Right renal pelvis (tissue), 4 donors: ENCODE measurements around the gene CHD6. TPM values are rescaled to one million over a fixed set of nuclear protein-coding genes. Genes with fewer than 3 reads are reported as not detected.

Experiments
- DNase-seq, 4 donors: peaks; one replicate each; pipeline ENCODE4 v3.0.0-alpha.2; 2013; ENCODE audit warnings: low read depth in 4 of 4, low spot score in 3 of 4, missing footprints in 1 of 4
- polyA plus RNA-seq, 4 donors: library from polyadenylated mRNA; unstranded; fragments of 120-200 nt; gene quantifications; one replicate each; pipeline ENCODE4 v1.2.1, GENCODE V29; 2013; ENCODE audit not compliant: insufficient read length in 4 of 4

The CHD6 gene
- polyA plus RNA-seq, 4 donors = 42.6 to 52.0 (median 47.1) TPM

- no peak for DNase-seq
Observed at GRCh38 chr20:41594514-41595322, 23.5 kb downstream of the CHD6 start.

GRCh38 chr20:41592516-41593216, 25.5 kb downstream of the CHD6 start:
- DNase-seq = no peak

GRCh38 chr20:41587956-41588355, 30.2 kb downstream of the CHD6 start:
- DNase-seq = no peak

DNA sequence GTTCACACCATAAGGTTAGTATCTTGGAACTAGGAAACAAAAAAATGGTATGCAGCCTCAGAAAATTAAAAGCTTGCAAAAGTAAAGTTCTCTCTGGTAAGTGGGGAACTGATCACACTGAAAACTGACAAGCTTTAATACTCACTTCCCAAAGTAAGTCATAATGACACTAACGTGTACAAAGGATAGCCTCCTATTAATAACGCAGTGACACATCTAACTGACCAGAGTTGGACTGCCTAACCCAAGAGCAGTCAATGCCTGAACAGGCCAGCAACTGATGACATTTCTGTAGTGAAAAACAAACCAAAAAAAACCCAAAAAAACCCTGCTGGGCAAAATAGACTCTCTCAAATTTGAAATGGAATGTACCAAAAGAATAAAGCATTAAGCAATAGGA, 30.7 kb downstream of the CHD6 start:
- no peak for DNase-seq

GRCh38 chr20:41586772-41587171, 31.4 kb downstream of the CHD6 start:
- no peak for DNase-seq

GRCh38 chr20:41580350-41580749, 37.8 kb downstream of the CHD6 start:
- no peak for DNase-seq

DNA sequence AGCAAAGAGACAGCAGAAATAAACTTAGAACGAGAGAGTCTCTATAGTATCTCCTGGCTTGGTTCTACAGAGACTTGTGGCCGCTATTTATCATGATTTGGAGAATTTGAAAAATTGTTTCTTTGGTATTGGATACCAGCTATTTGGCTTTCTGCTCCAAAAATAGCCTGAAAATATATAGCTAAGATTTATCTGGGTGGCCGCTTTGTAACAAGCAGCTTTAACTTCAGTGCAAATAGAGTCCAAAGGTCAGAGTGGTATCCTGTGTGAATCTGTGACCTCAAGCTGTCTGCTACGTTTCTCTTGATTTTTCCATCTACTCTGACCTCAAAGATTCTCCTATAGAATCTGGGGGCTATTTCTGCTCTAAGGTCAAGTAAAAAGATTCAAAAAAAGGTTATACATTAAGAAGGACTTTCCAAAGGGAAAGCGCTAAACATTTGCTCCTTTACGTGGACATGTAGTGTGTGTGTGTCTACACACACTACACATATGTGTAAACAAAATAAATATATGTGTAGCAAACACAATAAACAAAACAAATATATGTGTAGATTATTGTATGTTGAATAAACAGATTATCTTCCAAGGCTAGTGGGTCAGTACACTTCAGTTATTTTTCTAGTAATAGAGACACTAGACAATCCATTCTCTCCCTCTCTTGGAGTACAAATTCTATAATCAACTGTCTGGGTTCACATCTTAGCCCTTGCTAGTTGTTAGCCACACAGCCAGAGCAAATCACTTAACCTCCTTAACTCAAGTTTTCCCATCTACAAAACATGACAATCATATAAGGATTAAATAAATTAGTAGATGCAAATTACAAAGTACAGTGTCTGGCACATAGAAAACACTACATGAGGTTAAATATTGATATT, 40.8 kb downstream of the CHD6 start:
- no peak for DNase-seq

DNA sequence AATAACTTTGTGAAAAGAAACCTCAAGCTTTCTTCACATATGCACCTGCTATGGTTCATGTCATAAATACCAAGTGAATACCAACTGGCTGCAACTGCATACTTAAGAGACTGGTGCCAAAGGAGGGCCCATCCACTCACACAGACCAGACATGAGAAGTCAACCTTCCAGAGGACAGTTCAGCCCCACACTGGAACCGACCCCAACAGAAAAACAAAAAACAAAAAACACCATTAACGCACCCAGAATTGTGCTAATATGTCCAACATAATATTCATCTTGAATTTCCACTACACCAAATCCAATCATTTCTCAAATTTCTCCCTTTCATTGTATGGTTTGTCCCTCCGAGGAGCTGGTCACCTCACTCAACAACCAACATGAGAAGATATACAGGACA, 42.8 kb downstream of the CHD6 start:
- no peak for DNase-seq

GRCh38 chr20:41574802-41575389, 43.3 kb downstream of the CHD6 start:
- no peak for DNase-seq

DNA sequence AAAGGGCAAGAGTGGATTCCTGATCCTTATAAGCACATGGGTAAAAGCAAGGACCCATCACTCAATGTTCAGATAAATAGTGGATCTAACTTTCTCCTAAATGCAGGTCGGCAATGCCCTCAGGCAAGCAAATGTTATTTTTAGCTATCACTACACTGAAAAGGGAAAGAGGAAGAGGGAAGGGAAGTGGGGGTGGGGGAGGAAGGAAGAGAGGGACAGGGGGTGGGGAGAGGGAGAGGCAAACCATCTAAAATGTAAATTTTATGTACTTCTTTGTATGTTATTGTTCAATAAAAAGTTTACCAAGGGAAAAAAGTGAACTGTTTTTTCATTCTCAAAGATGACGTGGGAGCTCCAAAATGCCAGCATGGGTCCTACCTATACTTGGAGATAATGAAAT, 44.2 kb downstream of the CHD6 start:
- no peak for DNase-seq

DNA sequence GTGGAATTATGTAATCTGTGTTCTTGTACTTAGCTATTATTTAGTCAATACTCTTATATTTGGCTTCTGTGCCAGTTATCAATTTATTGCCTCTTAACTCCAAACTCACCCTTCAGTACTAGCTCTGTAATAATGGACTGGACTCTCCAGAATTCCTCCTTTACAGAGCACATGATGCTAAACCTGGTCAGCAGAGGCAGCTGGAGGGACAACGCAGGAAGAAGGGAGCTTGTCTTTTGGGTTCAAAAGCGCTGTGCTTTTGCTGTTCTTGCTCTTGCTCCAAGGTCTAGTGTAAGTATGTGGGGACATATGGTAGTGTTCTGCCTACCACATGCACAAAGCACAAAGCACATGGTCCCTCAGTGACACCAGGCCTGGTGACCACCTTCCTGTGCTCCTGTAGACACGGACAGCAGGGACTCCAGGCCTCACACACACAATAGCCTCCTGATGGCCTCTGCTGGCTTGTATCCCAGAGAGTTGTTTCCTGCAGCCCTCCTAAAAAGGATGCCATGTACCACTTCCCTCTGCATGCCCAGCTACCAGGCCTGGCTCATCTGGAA, 46.1 kb downstream of the CHD6 start:
- DNase-seq = no peak

DNA sequence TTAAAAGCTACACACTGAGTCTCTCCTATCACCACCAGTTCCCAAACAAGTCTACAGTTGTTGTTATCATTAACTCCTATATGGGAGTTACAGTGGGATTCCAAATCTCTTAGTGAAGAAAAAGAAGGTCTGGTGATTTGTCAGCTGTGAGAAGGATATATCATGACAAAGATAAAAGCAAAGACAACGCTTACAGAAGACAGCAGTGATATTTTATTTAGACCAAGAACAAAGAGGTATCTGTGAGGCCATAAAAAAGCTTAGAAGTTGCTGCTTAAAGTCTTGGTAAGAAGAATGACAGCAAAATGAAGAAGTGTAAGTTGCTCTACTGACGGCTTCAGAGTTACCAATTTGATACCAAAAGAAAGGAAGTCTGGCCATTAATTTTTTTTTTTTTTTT, 47.2 kb downstream of the CHD6 start:
- DNase-seq = no peak

DNA sequence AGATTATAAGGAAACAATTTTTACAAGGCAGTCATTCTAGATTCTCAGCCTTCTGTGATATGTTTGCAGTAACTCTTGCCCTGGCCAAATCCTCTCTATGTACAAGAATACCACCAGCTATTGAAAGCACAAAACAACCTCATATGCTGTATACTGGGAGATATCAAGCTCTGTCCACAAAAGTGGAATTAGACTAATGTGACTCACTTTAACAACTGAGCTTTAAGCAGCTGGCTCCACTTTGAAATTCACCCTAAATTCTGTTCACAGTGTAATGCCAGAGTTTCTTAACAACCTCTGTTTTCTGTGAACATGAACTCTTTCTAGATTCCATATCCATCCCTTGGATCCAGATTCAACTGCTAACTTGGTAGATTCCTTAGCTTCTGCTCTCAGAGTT, 47.6 kb downstream of the CHD6 start:
- no peak for DNase-seq

GRCh38 chr20:41567615-41568014, 50.6 kb downstream of the CHD6 start:
- DNase-seq = no peak

DNA sequence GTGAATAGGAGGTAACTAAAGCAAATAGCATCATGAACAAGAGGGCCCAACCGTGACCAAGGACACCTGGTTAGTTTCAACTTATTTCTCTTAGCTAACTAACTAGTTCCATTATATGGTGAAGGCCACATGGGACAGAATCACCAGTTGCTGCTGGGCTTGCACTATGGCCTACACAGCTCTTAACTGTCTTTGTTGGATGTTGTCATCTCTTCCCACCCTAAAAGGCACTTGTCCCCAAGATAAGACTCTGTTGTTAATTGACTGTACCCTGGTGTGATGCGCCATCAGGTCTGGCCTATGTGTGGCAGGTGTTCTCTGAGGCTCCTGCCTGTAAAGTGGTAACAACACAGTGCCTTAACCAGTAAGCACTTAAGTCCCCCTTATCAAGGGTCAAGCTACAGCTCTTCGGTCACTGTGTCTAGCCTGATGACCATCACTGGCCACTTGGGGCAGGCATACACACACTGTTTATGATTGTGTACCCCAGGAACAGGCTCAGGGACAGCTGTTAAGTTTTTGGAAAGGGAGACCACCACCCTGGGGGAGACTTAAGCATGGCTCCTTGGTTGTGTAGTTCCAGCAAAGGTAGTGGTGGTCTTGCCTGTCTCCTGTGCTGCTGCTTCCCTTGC, 51.2 kb downstream of the CHD6 start:
- no peak for DNase-seq

DNA sequence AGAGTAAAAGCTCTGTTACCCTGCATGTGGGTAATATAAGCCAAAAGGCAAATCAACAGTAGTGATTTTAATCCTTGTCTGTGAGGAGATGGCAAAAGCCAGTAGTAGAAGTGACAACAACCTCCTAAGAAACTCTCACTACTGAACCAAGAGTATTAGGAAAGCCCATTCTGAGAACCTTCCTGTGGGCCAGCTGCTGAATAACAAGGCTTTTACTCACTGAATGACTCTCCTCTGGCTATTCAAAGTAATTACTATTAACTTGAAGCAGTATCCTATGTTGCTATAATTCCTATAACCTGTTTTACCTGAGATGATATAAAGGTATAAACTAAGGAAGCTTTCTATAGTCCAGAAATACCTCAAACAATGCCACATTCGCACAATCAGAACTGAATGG, 55.1 kb downstream of the CHD6 start:
- no peak for DNase-seq

DNA sequence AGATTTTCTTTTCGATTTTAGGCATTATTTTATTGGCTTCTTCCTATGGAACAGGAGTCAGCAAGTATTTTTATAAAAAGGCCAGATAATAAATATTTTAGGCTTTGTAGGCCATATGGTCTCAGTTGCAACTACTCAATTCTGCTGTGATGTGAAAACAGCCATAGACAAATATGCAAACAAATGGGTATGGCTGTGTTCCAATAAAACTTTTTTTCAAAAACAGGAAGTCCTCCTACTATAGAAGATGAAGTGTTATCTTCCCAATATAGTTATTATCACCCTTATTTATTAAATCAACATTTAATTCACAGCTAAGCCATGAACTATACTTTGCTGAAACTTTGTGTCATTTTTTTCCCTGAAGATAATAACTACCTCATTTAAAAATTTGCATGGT, 57.2 kb downstream of the CHD6 start:
- DNase-seq = no peak

- no peak for DNase-seq
Observed at GRCh38 chr20:41559658-41560057, 58.5 kb downstream of the CHD6 start.

GRCh38 chr20:41553142-41553879, 64.9 kb downstream of the CHD6 start:
- DNase-seq = no peak
